Measurements from ENCODE around the gene C1orf50.

DNA sequence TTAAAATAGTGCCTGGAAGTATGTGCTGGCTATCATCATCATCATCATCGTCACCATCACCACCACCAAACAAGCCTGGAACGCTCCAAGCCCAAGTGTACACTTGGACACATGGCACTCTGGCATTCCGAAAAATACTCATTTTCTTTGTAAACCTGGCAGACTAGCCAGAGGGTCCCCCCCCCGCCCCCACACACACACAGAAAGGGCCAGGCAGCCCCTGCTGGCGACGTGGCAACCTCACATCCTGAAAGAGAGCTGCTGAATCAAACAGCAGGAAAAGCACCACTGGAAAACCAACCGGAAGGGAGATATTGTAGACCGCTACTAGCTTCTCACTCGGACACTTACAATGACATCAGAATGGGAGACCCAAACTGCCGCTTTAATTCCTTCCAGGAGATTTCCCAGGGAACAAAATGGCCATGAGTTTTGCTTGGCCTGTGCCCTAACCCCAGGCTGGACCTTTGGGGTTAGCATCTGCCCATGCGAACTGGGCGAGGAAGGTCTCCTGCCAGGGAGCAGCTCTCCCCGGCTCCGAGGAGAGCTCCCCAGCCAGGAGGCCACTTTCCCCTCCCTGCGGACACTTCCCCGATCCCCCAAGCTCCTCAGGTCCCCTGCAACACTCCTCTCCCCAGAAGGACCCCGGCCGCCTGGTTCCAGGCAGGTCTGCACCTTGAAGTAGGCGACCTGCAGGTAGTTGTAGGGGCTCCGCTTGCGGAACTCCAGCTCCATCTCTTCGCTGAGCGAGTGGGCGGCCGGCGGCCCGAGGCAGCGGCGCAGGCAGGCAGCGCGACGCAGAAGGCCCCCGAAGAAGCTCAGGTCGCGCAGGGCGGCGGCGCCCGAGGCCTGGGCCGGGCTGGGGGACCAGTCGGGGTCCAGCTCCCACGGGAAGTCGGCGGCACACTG, 963 bp upstream of the C1orf50 start:
- TF ChIP-seq CTCF (IDR thresholded peaks at IDR 0.05) (peak in 3 of 4 experiments; percentile 34 to 62 (median 35)), EP300 (IDR thresholded peaks at IDR 0.05) (no peak), POLR2A (IDR thresholded peaks at IDR 0.05) (no peak)

Data from sigmoid colon (tissue), 4 donors.